Measurements from ENCODE around the gene EGFL7.
A peak's percentile ranks its signal among the peaks of the same experiment; 100 is the strongest.

The EGFL7 gene

DNA sequence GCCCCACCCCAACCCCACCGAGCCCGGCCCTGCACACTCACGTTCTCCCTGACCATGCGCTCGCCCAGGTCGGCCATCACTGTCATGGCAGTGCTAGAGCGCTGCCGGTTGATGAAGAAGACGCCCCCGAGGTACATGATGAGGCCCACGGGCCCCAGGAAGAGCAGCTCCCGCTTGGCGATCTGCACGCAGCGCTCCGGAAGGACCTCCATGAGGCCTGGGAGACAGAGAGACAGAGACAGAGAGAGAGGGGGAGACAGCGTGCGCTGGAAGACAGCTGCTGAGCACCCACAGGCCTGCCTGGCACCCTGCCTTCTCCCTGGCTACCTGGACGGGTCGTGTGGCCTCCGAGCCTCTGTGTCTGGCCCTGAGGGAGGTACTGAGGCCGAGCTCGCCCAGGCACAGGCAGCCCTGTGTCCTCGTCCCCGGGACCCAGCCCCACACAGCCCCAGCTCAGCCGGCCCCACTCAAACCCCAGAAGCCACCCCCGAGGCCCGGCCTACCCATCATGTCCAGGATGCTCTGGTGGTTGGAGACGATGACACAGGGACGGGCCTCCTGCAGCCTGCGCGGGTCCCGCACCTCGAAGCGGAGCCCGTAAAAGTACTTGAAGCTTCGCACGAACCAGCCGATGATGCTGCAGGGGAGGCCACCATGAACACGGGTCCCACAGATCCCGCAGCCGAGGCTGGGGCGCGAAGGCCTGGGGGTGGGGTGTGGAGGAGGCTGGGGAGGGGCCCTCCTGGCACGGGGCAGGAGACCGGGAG lies 14.4 kb downstream of the EGFL7 start:
- Mint-ChIP-seq H3K27ac (no peak overlapping the region), H3K4me1 (ENCODE audit: low read depth) (no peaks in the 10 kb centered on the region)

DNA sequence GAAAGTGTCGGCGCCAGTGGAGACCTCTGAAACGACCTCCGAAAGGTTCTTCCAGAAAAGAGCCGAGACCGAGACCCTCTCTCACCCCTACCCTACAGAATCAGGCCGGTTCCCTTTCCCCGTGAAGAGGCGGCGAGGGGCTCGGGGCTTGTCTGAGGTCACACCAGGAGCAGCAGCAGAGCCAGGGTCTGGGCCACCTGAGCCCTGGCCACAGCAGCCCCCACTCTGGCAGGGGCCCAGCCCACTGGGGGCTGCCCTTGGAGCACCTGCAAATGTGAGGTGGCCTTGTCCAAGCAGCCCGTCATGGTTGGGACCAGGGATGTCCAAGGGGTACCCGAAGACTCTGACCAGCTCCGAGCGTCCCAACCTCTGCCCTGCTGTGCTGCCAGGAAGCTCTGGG lies 15.3 kb downstream of the EGFL7 start:
- Mint-ChIP-seq H3K9me3 (ENCODE audit: low read depth) (no peaks in the 10 kb centered on the region), H3K36me3 (no peaks in the 10 kb centered on the region), H3K27me3 (no peaks in the 10 kb centered on the region), H3K4me1 (ENCODE audit: low read depth) (no peaks in the 10 kb centered on the region), H3K4me3 (no peak overlapping the region), H3K27ac (no peak overlapping the region)

More for the DNA sequence above, 14.4 kb downstream of the EGFL7 start:
- H3K4me3 Mint-ChIP-seq = no peak overlapping the region
- H3K9me3 Mint-ChIP-seq (ENCODE audit: low read depth) = no peaks in the 10 kb centered on the region
- no peaks in the 10 kb centered on the region for H3K27me3 Mint-ChIP-seq
- no peaks in the 10 kb centered on the region for H3K36me3 Mint-ChIP-seq

DNA sequence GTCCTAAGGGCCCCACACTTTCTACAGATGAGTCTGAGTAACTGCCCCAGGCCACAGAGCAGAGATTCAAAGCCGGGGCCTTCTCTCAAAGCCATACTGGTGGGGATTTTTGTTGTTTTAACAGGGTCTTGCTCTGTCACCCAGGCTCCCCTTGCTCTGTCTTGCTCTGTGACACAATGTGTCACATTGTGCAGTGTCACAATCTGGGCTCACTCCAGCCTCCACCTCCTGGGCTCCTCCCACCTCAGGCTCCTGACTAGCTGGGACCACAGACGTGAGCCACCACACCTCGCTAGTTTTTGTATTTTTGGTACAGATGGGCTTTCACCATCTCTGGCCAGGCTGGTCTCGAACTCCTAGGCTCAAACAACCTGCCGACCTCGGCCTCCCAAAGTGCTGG lies 15.9 kb downstream of the EGFL7 start:
- no peaks in the 10 kb centered on the region for H3K36me3 Mint-ChIP-seq
- no peak overlapping the region for H3K4me3 Mint-ChIP-seq
- no peaks in the 10 kb centered on the region for H3K4me1 Mint-ChIP-seq (ENCODE audit: low read depth)
- H3K27ac Mint-ChIP-seq = no peak overlapping the region
- H3K27me3 Mint-ChIP-seq = no peaks in the 10 kb centered on the region
- no peaks in the 10 kb centered on the region for H3K9me3 Mint-ChIP-seq (ENCODE audit: low read depth)

DNA sequence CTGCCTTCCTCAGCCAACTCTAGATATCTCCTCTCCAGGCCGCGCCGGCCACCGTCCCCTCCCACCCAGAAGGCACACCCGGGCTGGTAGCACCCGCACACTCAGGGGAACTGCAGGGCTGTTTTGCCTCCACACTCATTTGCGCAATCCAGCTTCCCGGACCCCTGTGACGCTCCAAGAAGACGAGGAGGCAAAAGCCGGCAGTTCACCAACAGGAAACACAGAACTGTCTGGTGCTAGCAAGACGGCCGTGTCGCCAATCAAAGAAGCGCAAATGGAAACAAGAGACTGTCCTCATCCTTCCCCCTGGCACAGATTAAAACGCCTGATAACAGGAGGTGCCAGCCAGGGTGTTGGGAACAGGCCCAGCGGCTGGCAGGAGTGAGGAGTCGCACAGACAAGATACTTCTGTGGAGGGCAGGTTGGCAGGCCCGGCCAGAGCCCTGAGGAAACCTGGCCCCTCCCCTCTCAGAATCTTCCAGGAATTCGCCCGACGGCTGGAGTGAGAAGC lies 16.8 kb downstream of the EGFL7 start:
- H3K27ac Mint-ChIP-seq = no peak overlapping the region
- H3K4me1 Mint-ChIP-seq (ENCODE audit: low read depth) = no peaks in the 10 kb centered on the region
- H3K4me3 Mint-ChIP-seq = no peak overlapping the region
- no peaks in the 10 kb centered on the region for H3K27me3 Mint-ChIP-seq
- H3K9me3 Mint-ChIP-seq (ENCODE audit: low read depth) = no peaks in the 10 kb centered on the region
- no peaks in the 10 kb centered on the region for H3K36me3 Mint-ChIP-seq

DNA sequence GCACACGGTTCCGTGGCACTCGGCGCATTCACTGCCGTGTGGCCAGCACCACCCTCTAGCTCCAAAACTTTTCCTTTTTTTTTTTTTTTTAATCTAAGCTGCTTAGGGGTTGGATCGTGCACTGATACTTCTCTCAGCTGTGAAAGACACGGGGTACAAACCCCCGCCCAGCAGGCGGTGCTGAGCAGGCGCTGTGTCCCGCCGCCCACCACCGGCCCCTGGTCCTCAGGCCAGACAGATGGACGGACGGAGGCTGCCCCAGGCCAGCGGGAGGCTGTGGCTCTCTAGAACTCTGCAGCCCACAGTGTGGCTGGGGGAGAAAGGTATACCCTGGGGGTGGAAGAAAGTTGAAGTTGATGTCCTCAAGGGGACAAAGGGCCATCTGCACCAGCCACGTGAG lies 18.3 kb downstream of the EGFL7 start:
- Mint-ChIP-seq H3K9me3 (ENCODE audit: low read depth) (no peaks in the 10 kb centered on the region), H3K27ac (no peak overlapping the region), H3K27me3 (no peaks in the 10 kb centered on the region), H3K4me1 (ENCODE audit: low read depth) (peaks cover under 1% of the 10 kb centered on the region), H3K36me3 (no peaks in the 10 kb centered on the region), H3K4me3 (no peak overlapping the region)

DNA sequence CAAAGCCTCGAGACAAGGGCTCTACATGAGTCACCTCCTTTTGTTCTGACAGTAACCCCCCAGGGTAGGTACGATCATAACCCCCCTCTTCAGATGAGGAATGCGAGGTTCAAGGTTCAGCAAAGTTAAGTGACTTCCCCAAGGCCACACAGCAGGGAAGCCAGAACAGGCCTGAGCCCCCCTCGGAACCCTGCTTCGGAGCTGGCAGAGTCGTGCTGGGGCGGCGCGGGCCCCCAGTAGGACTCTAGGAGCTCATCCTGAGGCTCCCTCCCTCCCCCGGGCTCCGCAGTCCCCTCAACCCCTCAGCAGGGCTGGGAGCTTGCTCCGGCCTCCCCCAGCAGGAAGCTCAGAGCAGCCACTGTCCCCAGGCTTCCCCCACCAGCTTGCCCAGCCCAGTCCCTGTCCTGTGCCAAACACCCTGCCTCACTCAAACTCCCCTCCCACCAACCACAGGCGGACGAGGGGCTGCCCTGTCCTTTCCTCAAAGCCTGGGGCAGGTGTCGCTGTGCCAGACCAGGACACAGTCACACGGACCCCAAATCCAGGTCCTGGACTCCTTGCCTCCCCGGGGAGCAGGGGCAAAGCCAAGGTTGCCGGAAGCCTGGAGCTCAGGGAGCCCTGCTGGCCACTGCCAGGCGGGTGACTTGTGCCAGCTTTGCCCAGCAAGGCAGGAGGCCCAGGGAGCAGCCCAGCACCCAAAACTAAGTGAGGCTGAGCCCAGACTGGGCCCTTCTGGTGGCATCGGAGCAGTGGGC lies 19.4 kb downstream of the EGFL7 start:
- Mint-ChIP-seq H3K9me3 (ENCODE audit: low read depth) (no peaks in the 10 kb centered on the region), H3K4me3 (no peak overlapping the region), H3K4me1 (ENCODE audit: low read depth) (peaks cover 1% of the 10 kb centered on the region), H3K36me3 (no peaks in the 10 kb centered on the region), H3K27ac (no peak overlapping the region), H3K27me3 (no peaks in the 10 kb centered on the region)

DNA sequence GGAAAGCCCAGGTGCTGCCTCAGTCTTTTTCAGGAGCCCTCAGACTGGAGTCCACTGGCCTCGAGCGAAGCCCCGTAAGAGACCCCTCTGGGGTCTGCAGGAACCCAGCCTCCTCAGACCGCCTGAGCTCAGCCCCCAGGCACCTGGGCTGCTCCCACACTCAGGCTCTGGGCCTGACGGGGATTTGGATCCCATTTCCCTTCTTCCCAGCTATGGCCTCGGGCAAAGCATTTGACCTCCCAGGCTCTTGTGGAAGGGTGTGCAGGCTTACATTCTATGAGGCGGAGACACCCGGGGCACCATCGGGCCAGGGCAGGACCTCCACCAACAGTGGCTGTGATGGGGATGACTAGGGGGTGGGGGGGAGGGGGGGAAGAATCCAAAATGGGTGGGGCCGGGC lies 20.0 kb downstream of the EGFL7 start:
- no peak overlapping the region for H3K4me3 Mint-ChIP-seq
- no peaks in the 10 kb centered on the region for H3K36me3 Mint-ChIP-seq
- H3K4me1 Mint-ChIP-seq (ENCODE audit: low read depth) = peaks cover 1% of the 10 kb centered on the region
- no peak overlapping the region for H3K27ac Mint-ChIP-seq
- no peaks in the 10 kb centered on the region for H3K27me3 Mint-ChIP-seq
- H3K9me3 Mint-ChIP-seq (ENCODE audit: low read depth) = no peaks in the 10 kb centered on the region

DNA sequence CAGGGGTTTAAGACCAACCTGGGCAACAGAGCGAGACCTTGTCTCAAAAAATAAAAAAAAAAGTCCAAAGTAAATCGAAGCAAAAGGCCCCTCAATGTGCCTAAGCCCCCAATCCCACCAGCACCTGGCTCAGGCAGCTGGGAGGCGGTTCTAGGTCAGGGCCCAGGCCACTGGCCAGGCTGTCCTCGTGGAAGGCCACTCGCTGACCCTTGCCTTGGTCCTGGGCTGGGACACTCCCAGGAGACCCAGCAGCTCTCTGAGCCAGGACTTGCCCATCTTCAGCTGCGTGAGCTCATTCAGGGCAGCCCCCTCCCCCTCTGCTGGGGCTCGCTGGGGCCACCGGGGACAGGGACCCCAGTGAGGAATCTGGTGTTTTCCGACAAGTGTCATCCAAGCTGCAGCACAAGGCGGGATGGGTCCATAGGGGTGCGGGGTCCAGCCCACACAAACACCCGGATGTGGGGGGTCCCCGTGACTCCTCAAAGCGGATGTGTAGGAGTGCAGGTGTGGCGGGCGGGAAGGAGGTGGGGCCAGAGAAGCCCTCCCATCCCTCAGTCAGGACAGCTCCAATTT lies 20.5 kb downstream of the EGFL7 start:
- Mint-ChIP-seq H3K36me3 (no peaks in the 10 kb centered on the region), H3K4me1 (ENCODE audit: low read depth) (peaks cover 1% of the 10 kb centered on the region), H3K4me3 (no peak overlapping the region), H3K27me3 (no peaks in the 10 kb centered on the region), H3K9me3 (ENCODE audit: low read depth) (no peaks in the 10 kb centered on the region), H3K27ac (no peak overlapping the region)

DNA sequence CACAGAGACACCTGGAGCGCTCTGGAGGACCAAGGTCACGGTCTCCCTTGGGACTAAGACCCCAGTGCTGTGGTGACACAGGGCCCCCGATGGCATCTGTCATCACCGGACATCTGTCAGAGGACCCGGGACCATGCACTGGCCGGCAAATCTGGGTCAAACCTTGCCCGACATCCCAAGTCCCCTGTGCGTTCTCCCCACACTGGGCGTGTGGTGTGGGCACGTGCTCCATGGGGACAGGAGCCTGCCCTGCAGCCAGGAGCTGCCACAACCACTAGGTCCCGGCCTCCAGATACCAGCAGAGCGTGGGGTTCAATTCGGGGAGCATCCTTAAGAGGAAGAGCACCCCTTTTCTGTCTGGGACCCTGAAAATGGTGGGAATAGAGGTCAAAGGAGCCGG lies 21.0 kb downstream of the EGFL7 start:
- Mint-ChIP-seq H3K4me1 (ENCODE audit: low read depth) (peaks cover 1% of the 10 kb centered on the region), H3K36me3 (no peaks in the 10 kb centered on the region), H3K27me3 (no peaks in the 10 kb centered on the region), H3K4me3 (no peak overlapping the region), H3K27ac (no peak overlapping the region), H3K9me3 (ENCODE audit: low read depth) (no peaks in the 10 kb centered on the region)

DNA sequence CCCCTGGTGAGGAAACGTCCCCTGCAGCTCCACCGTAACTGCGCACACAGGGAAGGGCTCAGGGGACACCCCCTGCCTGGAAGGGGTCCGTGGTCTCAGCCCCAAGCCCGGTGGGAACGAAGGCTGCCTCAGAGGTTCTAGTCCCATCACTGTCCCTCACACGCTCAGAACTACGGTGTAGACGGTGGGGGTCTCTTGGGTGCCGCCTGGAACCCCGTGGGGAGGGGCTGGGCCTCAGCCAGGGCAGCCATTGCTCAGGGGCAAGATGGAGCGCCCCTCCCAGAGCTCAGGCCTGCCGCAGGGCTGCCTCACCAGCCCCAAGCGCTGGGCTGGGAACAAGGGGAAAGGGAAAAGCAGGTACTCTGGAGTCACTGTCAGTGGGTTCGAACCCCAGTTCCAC lies 21.6 kb downstream of the EGFL7 start:
- H3K9me3 Mint-ChIP-seq (ENCODE audit: low read depth) = no peaks in the 10 kb centered on the region
- peaks cover 1% of the 10 kb centered on the region for H3K4me1 Mint-ChIP-seq (ENCODE audit: low read depth)
- no peaks in the 10 kb centered on the region for H3K36me3 Mint-ChIP-seq

DNA sequence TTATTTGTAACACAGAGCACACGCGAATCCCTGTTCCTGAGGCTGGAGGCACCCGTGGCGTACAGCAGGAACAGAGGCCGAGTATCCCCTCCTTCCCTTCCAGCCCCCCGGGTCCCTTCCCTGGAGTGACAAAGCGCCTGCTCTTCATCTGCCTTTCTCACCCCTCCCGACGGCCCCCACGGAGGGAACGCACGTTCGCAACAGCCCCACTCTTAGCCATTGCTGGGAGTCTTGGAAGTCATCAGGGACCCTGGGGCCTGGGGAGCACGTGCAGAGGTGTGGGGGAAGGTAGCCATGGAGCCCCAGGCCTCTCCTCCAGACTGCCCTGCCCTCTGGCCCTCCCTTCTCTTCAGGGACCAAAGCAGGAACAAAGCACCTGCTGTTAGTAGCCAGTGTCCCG lies 22.1 kb downstream of the EGFL7 start:
- no peaks in the 10 kb centered on the region for H3K36me3 Mint-ChIP-seq
- peaks cover 1% of the 10 kb centered on the region for H3K4me1 Mint-ChIP-seq (ENCODE audit: low read depth)
- H3K27me3 Mint-ChIP-seq = no peaks in the 10 kb centered on the region
- no peaks in the 10 kb centered on the region for H3K9me3 Mint-ChIP-seq (ENCODE audit: low read depth)
- no peak overlapping the region for H3K27ac Mint-ChIP-seq
- H3K4me3 Mint-ChIP-seq = no peak overlapping the region

More for the DNA sequence above, 21.6 kb downstream of the EGFL7 start:
- Mint-ChIP-seq H3K4me3 (no peak overlapping the region), H3K27me3 (no peaks in the 10 kb centered on the region), H3K27ac (no peak overlapping the region)

DNA sequence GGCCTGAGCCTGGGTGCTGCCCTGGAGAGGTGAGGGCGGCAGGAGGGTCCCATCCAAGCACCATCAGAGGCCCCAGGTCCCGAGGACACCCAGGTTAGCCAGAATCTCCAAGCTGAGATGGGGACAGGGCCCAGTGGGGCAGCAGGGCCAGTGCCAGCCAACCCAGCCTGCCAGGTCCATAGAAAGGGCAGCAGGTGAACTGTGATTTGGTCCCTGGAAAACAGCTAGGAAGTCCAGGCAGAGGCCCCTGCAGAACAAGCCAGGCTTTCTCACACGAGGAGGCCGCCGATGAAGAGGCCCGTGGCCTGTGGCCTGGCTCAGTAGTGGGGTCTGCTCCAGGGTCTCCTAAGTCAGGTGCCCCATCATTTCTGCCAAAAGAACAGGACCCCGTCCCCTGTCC lies 22.5 kb downstream of the EGFL7 start:
- Mint-ChIP-seq H3K36me3 (no peaks in the 10 kb centered on the region), H3K4me1 (ENCODE audit: low read depth) (peaks cover 1% of the 10 kb centered on the region), H3K27me3 (no peaks in the 10 kb centered on the region), H3K27ac (no peak overlapping the region), H3K9me3 (ENCODE audit: low read depth) (no peaks in the 10 kb centered on the region), H3K4me3 (no peak overlapping the region)

DNA sequence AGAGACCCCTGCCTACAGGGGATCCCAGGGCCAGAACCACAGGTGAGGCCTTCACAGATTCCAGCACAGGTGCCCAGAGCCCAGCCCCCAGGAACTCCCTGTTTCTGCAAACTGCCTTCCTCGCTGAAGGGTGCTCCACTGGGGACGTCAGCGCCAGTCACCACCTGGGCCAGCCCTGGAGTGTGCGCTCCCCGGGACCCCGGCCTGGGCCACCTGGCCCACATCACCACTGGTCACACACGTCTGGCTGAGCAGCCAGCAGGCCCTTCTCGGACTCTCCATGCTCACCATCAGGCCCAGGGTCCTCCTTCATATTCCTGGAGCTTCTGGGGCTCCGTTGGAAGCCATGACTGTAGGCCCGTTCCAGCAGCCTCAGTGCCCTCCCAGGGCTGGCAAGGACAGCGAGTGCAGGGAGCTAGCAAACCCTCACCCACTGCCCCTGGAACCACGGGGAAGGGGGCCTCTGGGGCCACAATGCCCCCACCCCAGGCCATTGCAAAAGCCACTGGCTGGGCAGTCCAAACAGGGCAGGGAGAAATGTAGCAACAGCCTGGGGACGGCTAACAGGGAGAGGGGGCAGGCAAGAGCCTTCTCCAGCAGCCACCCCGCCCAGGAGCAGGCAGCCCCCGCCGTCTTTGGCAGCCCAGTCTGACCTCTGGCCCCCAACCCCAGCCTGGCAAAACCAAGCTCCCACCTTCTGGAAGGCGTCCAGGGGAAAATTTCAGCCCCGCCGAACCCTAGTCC lies 23.2 kb downstream of the EGFL7 start:
- Mint-ChIP-seq H3K36me3 (no peaks in the 10 kb centered on the region), H3K4me1 (ENCODE audit: low read depth) (peaks cover 1% of the 10 kb centered on the region), H3K4me3 (peak overlapping the region; percentile 81), H3K27ac (no peak overlapping the region), H3K27me3 (no peaks in the 10 kb centered on the region), H3K9me3 (ENCODE audit: low read depth) (no peaks in the 10 kb centered on the region)

DNA sequence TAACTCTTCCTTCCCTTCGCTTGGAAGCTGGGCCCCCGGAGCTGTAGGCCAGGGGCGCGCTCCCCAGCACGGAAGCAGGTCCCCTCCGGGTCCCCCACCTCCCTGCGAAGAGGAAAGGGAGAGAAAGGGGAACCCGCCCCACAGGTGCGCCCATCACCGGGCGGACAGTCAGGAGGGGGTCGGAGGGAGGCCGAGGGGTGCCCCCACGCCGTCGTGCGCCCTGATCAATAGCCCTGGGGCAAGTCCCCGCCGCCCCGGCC lies 23.7 kb downstream of the EGFL7 start:
- Mint-ChIP-seq H3K36me3 (no peaks in the 10 kb centered on the region), H3K4me1 (ENCODE audit: low read depth) (peaks cover 1% of the 10 kb centered on the region), H3K27ac (no peak overlapping the region), H3K4me3 (peak overlapping the region; percentile 81), H3K9me3 (ENCODE audit: low read depth) (no peaks in the 10 kb centered on the region), H3K27me3 (no peaks in the 10 kb centered on the region)

All from activated naive CD8-positive, alpha-beta T cell (primary cell).